HG03025 (cell line): ENCODE results near the gene MYPN.
"Not testable (repeated sequence)": the region's sequence is repeated elsewhere in the genome, so short reads cannot be mapped to it uniquely, and the experiment has no call there.

Experiments
- ATAC-seq: cut with Tn5 transposase; IDR thresholded peaks from one replicate; pipeline ENCODE4 v1.9.1; 2021; ENCODE audit warnings: mild to moderate bottlenecking, moderate library complexity; ENCODE audit not compliant: unreplicated experiment, low FRiP score

Gene MYPN

DNA sequence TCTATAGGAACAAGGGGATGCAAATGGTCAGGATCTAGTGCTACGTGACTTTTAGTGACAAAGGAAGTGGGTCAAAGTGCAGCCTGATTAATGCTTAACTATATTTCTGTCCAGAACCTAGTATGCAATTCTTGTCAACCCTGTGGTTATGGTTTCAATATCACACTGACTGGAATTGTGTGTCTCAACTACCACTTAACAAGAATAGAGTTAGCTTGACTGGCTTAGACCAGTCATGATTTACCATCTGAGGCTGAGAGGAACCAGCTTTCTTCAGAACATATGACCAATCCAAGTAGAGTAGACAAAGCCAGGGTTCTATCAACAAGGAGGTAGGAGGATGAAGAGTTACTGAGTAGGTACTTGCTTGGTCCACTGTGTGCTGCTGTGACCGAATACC is 54.4 kb downstream of the MYPN start:
- ATAC-seq = peak; percentile 82

DNA sequence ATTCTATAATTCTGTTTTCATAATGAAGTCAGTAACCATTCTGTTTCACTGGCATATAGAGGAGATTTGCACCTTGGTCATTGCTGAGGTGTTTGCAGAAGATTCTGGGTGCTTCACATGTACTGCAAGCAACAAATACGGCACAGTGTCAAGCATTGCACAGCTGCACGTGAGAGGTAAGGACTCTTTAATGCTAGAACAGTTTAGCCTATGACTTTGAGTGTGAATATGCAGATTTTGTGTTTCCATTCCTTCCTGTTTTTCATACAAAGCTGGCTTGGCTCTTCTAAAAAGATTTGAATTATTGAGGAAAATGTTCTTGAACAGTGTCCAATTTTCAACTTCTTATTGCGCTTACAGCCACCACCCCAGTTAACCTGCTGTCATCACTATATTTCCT is 56.4 kb downstream of the MYPN start:
- no peak for ATAC-seq

- ATAC-seq = no peak
These were observed 57.7 kb downstream of the MYPN start for GRCh38 chr10:68166871-68167585.

- ATAC-seq = no peak
These were observed 58.4 kb downstream of the MYPN start for GRCh38 chr10:68167586-68168189.

GRCh38 chr10:68171539-68172080 is 62.3 kb downstream of the MYPN start:
- ATAC-seq = no peak

GRCh38 chr10:68172324-68172723 is 63.0 kb downstream of the MYPN start:
- no peak for ATAC-seq

- ATAC-seq = no peak
These were observed 66.7 kb downstream of the MYPN start for GRCh38 chr10:68175949-68176348.

GRCh38 chr10:68176797-68177196 is 67.5 kb downstream of the MYPN start:
- ATAC-seq = no peak

GRCh38 chr10:68178592-68178991 is 69.3 kb downstream of the MYPN start:
- no peak for ATAC-seq

GRCh38 chr10:68179016-68179415 is 69.7 kb downstream of the MYPN start:
- ATAC-seq = no peak

DNA sequence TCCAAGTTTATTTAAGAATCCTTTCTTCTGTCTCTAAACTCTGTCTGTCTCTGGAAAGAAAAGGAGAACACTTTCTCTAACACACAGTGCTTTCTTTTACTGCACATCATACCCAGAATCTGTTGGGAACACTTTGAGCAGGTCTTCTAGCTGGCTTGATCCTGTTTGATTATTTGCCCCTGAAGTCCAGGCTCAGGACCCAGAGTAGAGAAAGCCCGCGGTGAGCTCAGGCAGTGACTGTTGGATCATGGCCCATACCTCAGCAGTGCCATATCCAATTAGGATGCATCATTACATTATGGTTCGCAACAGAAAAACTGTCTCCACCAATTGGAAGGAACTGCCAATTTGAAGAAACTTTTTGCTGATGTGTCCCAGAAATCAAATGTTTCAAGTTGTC is 71.2 kb downstream of the MYPN start:
- ATAC-seq = no peak

DNA sequence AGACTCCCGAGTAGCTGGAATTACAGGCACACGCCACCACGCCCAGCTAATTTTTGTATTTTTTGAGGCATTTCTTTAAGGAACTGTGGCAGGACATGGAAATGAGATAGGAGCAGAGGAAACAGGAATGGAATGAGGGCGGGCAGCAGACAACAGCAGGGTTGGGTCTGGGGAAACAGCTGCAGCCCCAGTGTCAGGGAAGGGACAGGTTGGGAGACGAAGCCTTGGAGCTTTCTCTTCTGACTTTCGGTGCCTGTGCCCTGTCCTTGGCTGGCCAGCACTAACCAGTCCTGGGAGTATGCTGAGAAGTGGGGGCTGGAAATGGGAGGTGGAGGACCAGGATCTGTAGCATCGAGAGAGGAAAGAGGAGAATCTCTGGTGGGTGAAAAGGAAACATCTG is 75.3 kb downstream of the MYPN start:
- no peak for ATAC-seq

DNA sequence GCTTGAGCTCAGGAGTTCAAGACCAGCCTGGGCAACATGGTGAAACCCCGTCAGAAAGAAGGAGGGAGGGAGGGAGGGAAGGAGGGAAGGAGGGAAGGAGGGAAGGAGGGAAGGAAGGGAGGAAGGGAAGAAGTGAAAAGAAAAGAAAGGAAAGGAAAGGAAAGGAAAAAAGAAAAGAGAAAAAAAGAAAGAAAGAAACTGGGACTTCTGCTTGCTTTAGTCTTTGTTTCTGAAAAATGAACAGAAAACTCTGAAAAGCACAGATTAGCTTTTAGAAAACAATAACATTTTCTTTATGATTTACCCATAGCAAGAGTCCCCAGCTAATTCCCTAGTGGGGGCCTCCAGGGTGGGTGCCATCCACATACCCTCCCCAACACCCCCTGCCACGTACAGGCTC is 75.8 kb downstream of the MYPN start:
- no peak for ATAC-seq

- ATAC-seq = no peak
These were observed 79.5 kb downstream of the MYPN start for GRCh38 chr10:68188835-68189234.

- ATAC-seq = no peak
These were observed 82.8 kb downstream of the MYPN start for GRCh38 chr10:68192113-68192512.

DNA sequence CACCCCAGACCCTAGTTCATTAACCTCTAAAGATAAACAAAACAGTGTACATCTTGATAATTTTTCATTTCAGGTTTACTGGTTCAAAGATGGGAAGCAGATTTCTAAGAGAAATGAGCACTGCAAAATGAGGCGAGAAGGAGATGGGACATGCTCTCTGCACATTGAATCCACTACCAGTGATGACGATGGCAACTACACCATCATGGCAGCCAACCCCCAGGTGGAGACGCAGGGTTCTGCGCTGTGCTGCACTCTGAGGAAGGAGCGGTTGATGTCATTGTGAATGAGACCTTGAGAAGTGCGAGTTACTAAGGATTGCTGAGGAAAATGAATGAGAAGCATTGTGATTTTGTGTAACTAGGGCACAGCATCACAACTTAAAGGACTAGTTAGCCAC is 85.0 kb downstream of the MYPN start:
- no peak for ATAC-seq

GRCh38 chr10:68195776-68196175 is 86.5 kb downstream of the MYPN start:
- ATAC-seq = not testable (repeated sequence)

DNA sequence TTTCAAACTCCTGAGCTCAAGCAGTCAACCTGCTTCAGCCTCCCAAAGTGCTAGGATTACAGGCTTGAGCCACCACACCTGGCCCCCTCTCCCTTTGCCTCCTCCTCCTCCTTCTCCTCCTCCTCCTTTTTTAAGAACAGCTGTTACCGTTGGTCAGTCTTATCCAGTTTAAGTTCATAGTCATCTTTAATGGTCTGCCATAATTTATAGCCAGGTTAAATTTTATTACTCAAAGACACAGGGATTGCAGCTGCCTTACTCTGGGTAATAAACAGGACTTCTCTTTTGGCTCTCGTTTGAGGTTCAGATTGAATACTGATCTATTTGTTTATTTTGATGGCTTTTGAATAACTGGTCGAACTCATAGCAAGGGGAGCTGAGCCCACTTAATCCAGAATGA is 87.4 kb downstream of the MYPN start:
- no peak for ATAC-seq

DNA sequence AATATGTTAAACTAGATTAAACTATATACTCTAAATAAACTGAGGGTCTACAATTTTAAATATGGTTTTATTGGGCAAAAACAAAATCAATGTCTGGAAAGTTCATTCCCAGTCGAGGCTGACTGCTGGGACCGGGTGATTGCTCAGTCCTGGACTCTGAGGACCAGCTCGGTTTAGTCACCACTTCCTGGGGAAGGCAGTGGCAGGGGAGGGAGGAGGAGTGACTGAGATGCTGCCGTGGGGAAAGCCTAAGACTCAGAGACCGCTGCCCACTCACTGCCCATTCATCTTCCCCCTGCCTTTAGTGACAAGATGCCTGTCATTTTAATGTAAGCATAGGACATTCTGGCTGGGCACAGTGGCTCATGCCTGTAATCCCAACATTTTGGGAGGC is 93.7 kb downstream of the MYPN start:
- ATAC-seq = no peak

GRCh38 chr10:68208424-68209042 is 99.2 kb downstream of the MYPN start:
- ATAC-seq = no peak

DNA sequence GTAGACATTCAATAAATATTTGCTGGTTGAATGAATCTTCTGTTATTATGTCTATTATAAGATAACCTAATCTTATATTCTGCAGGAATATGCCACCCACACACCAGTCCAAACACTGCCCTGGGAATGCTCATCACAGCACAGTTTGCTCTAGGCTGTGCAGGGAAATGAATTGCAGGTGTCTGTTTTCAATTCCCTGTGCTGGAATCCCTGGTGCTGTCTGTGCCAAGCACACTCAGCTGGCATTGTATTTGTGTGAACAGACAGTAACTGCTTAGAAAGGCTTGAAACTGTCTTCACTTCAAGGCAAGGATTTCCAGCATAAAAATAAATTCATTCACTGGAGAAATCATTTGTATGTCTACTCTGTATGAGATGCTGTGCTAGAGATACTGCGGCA is 102.4 kb downstream of the MYPN start:
- ATAC-seq = no peak
